GM23248 (cell line): Measurements from ENCODE around the gene C2orf72. TPM values are rescaled to one million over a fixed set of nuclear protein-coding genes. Genes with fewer than 3 reads are reported as not detected.
"Not testable (repeated sequence)": the region's sequence is repeated elsewhere in the genome, so short reads cannot be mapped to it uniquely, and the experiment has no call there.

Experiments used
- DNase-seq: peaks from one replicate; pipeline ENCODE4 v3.0.0-alpha.2; 2015
- H2AFZ ChIP-seq: fragments of 200-600 bp; sonication (generic); 2 replicates; pipeline ENCODE4 v1.6.1; 2016; ENCODE audit warnings: antibody characterized with exemption
- H3F3A ChIP-seq: fragments of 200-600 bp; sonication (generic); 2 replicates; pipeline ENCODE4 v1.6.1; 2016; ENCODE audit warnings: mild to moderate bottlenecking, antibody characterized with exemption, mixed run types; ENCODE audit not compliant: insufficient read depth
- H3K27ac ChIP-seq: fragments of 200-600 bp; sonication (generic); 2 replicates; pipeline ENCODE4 v1.5.1; 2016; ENCODE audit warnings: mild to moderate bottlenecking
- H3K27me3 ChIP-seq: fragments of 200-600 bp; sonication (generic); replicated peaks from 2 replicates; pipeline ENCODE4 v1.6.1; 2016; ENCODE audit warnings: mild to moderate bottlenecking; ENCODE audit not compliant: insufficient read depth
- H3K36me3 ChIP-seq: fragments of 200-600 bp; sonication (generic); 2 replicates; pipeline ENCODE4 v1.6.1; 2016; ENCODE audit warnings: low read depth, mild to moderate bottlenecking
- H3K4me1 ChIP-seq: fragments of 200-600 bp; sonication (generic); 2 replicates; pipeline ENCODE4 v1.6.1; 2016; ENCODE audit warnings: mild to moderate bottlenecking; ENCODE audit not compliant: insufficient read depth
- H3K4me2 ChIP-seq: fragments of 200-600 bp; sonication (generic); one replicate; pipeline ENCODE4 v1.6.1; 2016; ENCODE audit warnings: mild to moderate bottlenecking; ENCODE audit not compliant: unreplicated experiment
- H3K4me3 ChIP-seq: fragments of 200-600 bp; sonication (generic); 2 replicates; pipeline ENCODE4 v1.5.1; 2016; ENCODE audit warnings: mild to moderate bottlenecking
- H3K79me2 ChIP-seq: fragments of 200-600 bp; sonication (generic); 2 replicates; pipeline ENCODE4 v1.6.1; 2016; ENCODE audit warnings: mild to moderate bottlenecking; ENCODE audit not compliant: insufficient read depth
- H3K9ac ChIP-seq: fragments of 200-600 bp; sonication (generic); 2 replicates; pipeline ENCODE4 v1.6.1; 2016; ENCODE audit warnings: mild to moderate bottlenecking
- H3K9me2 ChIP-seq: fragments of 200-600 bp; sonication (generic); 2 replicates; pipeline ENCODE4 v1.6.1; 2016; ENCODE audit warnings: mixed run types, mild to moderate bottlenecking, moderate library complexity; ENCODE audit not compliant: insufficient read depth
- H3K9me3 ChIP-seq: fragments of 200-600 bp; sonication (generic); one replicate; pipeline ENCODE4 v1.6.1; 2017; ENCODE audit warnings: low read depth
- H4K20me1 ChIP-seq: fragments of 200-600 bp; sonication (generic); 2 replicates; pipeline ENCODE4 v1.6.0; 2016; ENCODE audit not compliant: insufficient read depth
- EZH2 ChIP-seq: fragments of 200-600 bp; sonication (generic); IDR thresholded peaks from 2 replicates; pipeline ENCODE4 v1.6.1; 2018; ENCODE audit warnings: antibody characterized with exemption, mild to moderate bottlenecking; ENCODE audit not compliant: insufficient read depth, poor library complexity, severe bottlenecking
- EZH2phosphoT487 ChIP-seq: fragments of 200-600 bp; sonication (generic); IDR thresholded peaks from 2 replicates; pipeline ENCODE4 v1.6.1; 2018; ENCODE audit warnings: antibody characterized with exemption, moderate library complexity, mild to moderate bottlenecking, low read depth; ENCODE audit not compliant: insufficient read depth
- WGBS, 2 experiments: methylation state at CpG; one replicate each; pipeline ENCODE4 v1.1.6; 2015 to 2017; ENCODE audit warnings: low lambda C conversion rate in 2 of 2, low coverage in 1 of 2; ENCODE audit errors: missing lambda C conversion rate in 2 of 2; 5-methylcytosine and 5-hydroxymethylcytosine counted together
- in situ Hi-C: fragments of 300-500 bp; cut with MboI; formaldehyde crosslinking; loops from 2 replicates; pipeline ENCODE4 v1.15.0; 2020
- polyA plus RNA-seq: library from polyadenylated mRNA; unstranded; fragments of >200 nt; fragmentation: Nextera tagmentation; extraction: Ambion mirVana; gene quantifications from 2 replicates; pipeline ENCODE4 v1.2.1, GENCODE V29; 2016
- total RNA-seq: library from RNA; depleted of rRNA; stranded (reverse); fragments of >200 nt; shearing (Covaris generic); gene quantifications from 2 replicates; pipeline ENCODE4 v1.2.3, GENCODE V29; 2014

The C2orf72 gene
- total and polyA plus RNA-seq, 2 experiments from 2014 or later, result 0.11 TPM; not detected in 1

- Histone ChIP-seq H3K4me1 (0 out of 2 replicates have a peak, but pooled peaks cover 3% of the 10 kb centered on the region), H3K4me2 (no peak overlapping the region), H3K9ac (no peak overlapping the region), H3K27me3 (peaks cover 16% of the 10 kb centered on the region), H3K9me3 (no peaks in the 10 kb centered on the region), H3K79me2 (no peaks in the 10 kb centered on the region), H4K20me1 (no peaks in the 10 kb centered on the region), H3K4me3 (no peak overlapping the region), H3F3A (no peaks in the 10 kb centered on the region), H3K9me2 (no peaks in the 10 kb centered on the region), H3K36me3 (no peaks in the 10 kb centered on the region), H3K27ac (no peak overlapping the region), H2AFZ (no peak overlapping the region)
- in situ Hi-C loops, result no loop called here
- no peak for DNase-seq
- TF ChIP-seq EZH2, result no peak
- no peak for TF ChIP-seq EZH2phosphoT487
- WGBS, 2 experiments, result 44 to 58% methylated on average over 2 of the region's 2 CpGs
Observed at GRCh38 chr2:231003186-231003585, 34.1 kb upstream of the C2orf72 start.

- peaks cover 14% of the 10 kb centered on the region for H3K27me3 ChIP-seq
- H3K4me3 ChIP-seq, H3K9ac ChIP-seq, H3K9me3 ChIP-seq, H3K36me3 ChIP-seq, H3F3A ChIP-seq, H3K4me2 ChIP-seq, in situ Hi-C loops, H3K9me2 ChIP-seq, H4K20me1 ChIP-seq, H2AFZ ChIP-seq, H3K4me1 ChIP-seq, H3K27ac ChIP-seq, DNase-seq, H3K79me2 ChIP-seq: not testable (repeated sequence)
Observed at GRCh38 chr2:231004930-231005329, 32.4 kb upstream of the C2orf72 start.

GRCh38 chr2:231007286-231008098 lies 29.8 kb upstream of the C2orf72 start:
- H3K4me1 ChIP-seq, result no peaks in the 10 kb centered on the region
- peaks cover 24% of the 10 kb centered on the region for H3K27me3 ChIP-seq
- H3K4me3 ChIP-seq, result no peak overlapping the region
- H3K36me3 ChIP-seq, result no peaks in the 10 kb centered on the region
- H3K27ac ChIP-seq, result no peak overlapping the region
- no peaks in the 10 kb centered on the region for H3F3A ChIP-seq
- WGBS, 2 experiments, result 43 to 51% methylated on average over 10 of the region's 10 CpGs
- H3K9ac ChIP-seq, result no peak overlapping the region
- H3K9me2 ChIP-seq, result no peaks in the 10 kb centered on the region
- no peak overlapping the region for H2AFZ ChIP-seq
- H4K20me1 ChIP-seq, result no peaks in the 10 kb centered on the region
- H3K4me2 ChIP-seq, result no peak overlapping the region
- H3K79me2 ChIP-seq, result no peaks in the 10 kb centered on the region
- no peak for DNase-seq
- H3K9me3 ChIP-seq, result no peaks in the 10 kb centered on the region
- in situ Hi-C loops, result no loop called here
- no peak for TF ChIP-seq EZH2phosphoT487
- no peak for TF ChIP-seq EZH2

DNA sequence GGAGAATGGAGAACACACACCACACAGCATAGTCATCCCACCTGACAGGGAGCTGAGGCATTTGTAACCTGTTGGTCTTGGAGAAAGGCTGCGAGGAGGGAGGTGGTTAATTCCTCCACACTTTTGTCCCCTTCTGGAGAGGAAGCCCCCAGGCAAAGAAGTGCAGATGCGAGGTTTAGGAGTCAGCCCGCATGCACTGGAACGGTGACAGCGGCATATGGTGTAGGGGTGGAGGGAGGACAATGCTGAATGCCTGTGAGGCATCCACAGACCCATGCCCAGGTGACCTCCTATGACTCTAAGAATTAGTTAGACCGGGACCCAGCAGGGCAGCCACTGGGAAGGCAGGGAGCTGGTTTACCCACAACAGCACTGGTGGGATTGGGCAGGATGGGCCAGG lies 29.2 kb upstream of the C2orf72 start:
- H4K20me1 ChIP-seq, result no peaks in the 10 kb centered on the region
- no peak overlapping the region for H2AFZ ChIP-seq
- H3K79me2 ChIP-seq, result no peaks in the 10 kb centered on the region
- no peak for DNase-seq
- H3K4me3 ChIP-seq, result no peak overlapping the region
- H3F3A ChIP-seq, result no peaks in the 10 kb centered on the region
- H3K9me3 ChIP-seq, result no peaks in the 10 kb centered on the region
- WGBS, 2 experiments, result 18 to 22% methylated on average over 6 of the region's 6 CpGs
- TF ChIP-seq EZH2phosphoT487 (no peak), EZH2 (no peak)
- H3K9ac ChIP-seq, result no peak overlapping the region
- H3K27me3 ChIP-seq, result peaks cover 27% of the 10 kb centered on the region
- no peak overlapping the region for H3K27ac ChIP-seq
- H3K9me2 ChIP-seq, result no peaks in the 10 kb centered on the region
- no peaks in the 10 kb centered on the region for H3K36me3 ChIP-seq
- H3K4me2 ChIP-seq, result no peak overlapping the region
- in situ Hi-C loops, result no loop called here
- no peaks in the 10 kb centered on the region for H3K4me1 ChIP-seq
